GM12878 (cell line): Measurements from ENCODE around the gene ACACB.

Source experiments
- BCLAF1 ChIP-seq: fragments of 450-650 bp; IDR thresholded peaks from 2 replicates; pipeline ENCODE4 v1.6.1; 2017; ENCODE audit warnings: antibody characterized with exemption, mild to moderate bottlenecking, moderate library complexity
- BMI1 ChIP-seq: fragments of 450-650 bp; IDR thresholded peaks from 2 replicates; pipeline ENCODE4 v1.6.1; 2016; ENCODE audit warnings: mild to moderate bottlenecking, moderate library complexity, borderline replicate concordance
- CTCF ChIP-seq, 3 experiments: IDR thresholded peaks in 2 of 3; conservative IDR thresholded peaks in 1 of 3; 2 replicates each; pipeline ENCODE4 v1.5.1; 2011; ENCODE audit warnings: low read depth in 3 of 3, low read length in 3 of 3, mild to moderate bottlenecking in 3 of 3, control low read depth in 2 of 3, moderate library complexity in 2 of 3, inconsistent platforms in 1 of 3, mixed read lengths in 1 of 3; ENCODE audit not compliant: control insufficient read depth in 2 of 3, insufficient read depth in 1 of 3; ENCODE audit errors: extremely low read depth in 1 of 3
- DPF2 ChIP-seq: fragments of 450-650 bp; IDR thresholded peaks from 2 replicates; pipeline ENCODE4 v1.6.1; 2017; ENCODE audit warnings: mild to moderate bottlenecking
- E2F4 ChIP-seq: IDR thresholded peaks from 2 replicates; pipeline ENCODE4 v1.6.1; 2012; ENCODE audit warnings: low read depth, low read length, improper control_type of control experiment
- MAX ChIP-seq: IDR thresholded peaks from 2 replicates; pipeline ENCODE4 v1.6.1; 2012; ENCODE audit warnings: low read depth, low read length, improper control_type of control experiment
- MXI1 ChIP-seq: fragments of 150-350 bp; IDR thresholded peaks from 2 replicates; pipeline ENCODE4 v1.6.1; 2011; ENCODE audit warnings: low read depth, mild to moderate bottlenecking, inconsistent platforms, low read length, improper control_type of control experiment
- POLR2A ChIP-seq: IDR thresholded peaks from 2 replicates; pipeline ENCODE4 v1.6.1; 2011; ENCODE audit warnings: low read depth, mild to moderate bottlenecking, low read length

GRCh38 chr12:109182041-109182839, 65.9 kb downstream of the ACACB start:
- TF ChIP-seq CTCF (IDR thresholded peaks at IDR 0.05 in 2 of 3, conservative IDR thresholded peaks at IDR 0.05 in 1 of 3; ENCODE audit: control insufficient read depth in 2 of 3, extremely low read depth in 1 of 3, insufficient read depth in 1 of 3, low read depth in 3 of 3, low read length in 3 of 3) (no peak), MAX (no peak), BCLAF1 (no peak), BMI1 (no peak), MXI1 (no peak), E2F4 (no peak), POLR2A (no peak), DPF2 (no peak)
